Neural cell (in vitro differentiated cells): ENCODE results near the gene RIPOR2. TPM values are rescaled to one million over a fixed set of nuclear protein-coding genes. Genes with fewer than 3 reads are reported as not detected.

Experiments
- H2AFZ ChIP-seq: fragments of 200-600, 300-800 bp; sonication (generic), shearing (Covaris generic); 2 replicates; pipeline ENCODE4 v1.6.0; 2014; ENCODE audit warnings: low read depth, mild to moderate bottlenecking, antibody characterized with exemption, low read length, moderate library complexity
- H3F3A ChIP-seq: fragments of 200-600 bp; shearing (Covaris generic); 2 replicates; pipeline ENCODE4 v1.6.1; 2016; ENCODE audit warnings: mild to moderate bottlenecking, moderate library complexity, mixed read lengths, antibody characterized with exemption, low read length; ENCODE audit not compliant: insufficient read depth, poor library complexity, severe bottlenecking
- H3K27ac ChIP-seq: fragments of 200-600, 300-800 bp; sonication (generic), shearing (Covaris generic); 2 replicates; pipeline ENCODE4 v1.5.1; 2014; ENCODE audit warnings: mild to moderate bottlenecking, low read length, moderate library complexity
- H3K27me3 ChIP-seq: fragments of 300-800, 200-600 bp; sonication (generic), shearing (Covaris generic); 2 replicates; pipeline ENCODE4 v1.6.0; 2014; ENCODE audit warnings: mild to moderate bottlenecking, low read depth, low read length, moderate library complexity; ENCODE audit not compliant: insufficient read depth
- H3K36me3 ChIP-seq: fragments of 300-800, 200-600 bp; sonication (generic), shearing (Covaris generic); 2 replicates; pipeline ENCODE4 v1.5.1; 2014; ENCODE audit warnings: mild to moderate bottlenecking, antibody characterized with exemption, low read length, moderate library complexity; ENCODE audit not compliant: insufficient read depth
- H3K4me2 ChIP-seq: fragments of 300-800, 200-600 bp; sonication (generic), shearing (Covaris generic); 2 replicates; pipeline ENCODE4 v1.6.0; 2014; ENCODE audit warnings: mild to moderate bottlenecking, low read length
- H3K4me3 ChIP-seq: fragments of 300-800, 200-600 bp; sonication (generic), shearing (Covaris generic); 2 replicates; pipeline ENCODE4 v1.5.1; 2014; ENCODE audit warnings: mild to moderate bottlenecking, low read length, moderate library complexity
- H3K79me2 ChIP-seq: fragments of 200-600 bp; shearing (Covaris generic); replicated peaks from 2 replicates; pipeline ENCODE4 v1.6.0; 2014; ENCODE audit warnings: mild to moderate bottlenecking, low read length, moderate library complexity; ENCODE audit not compliant: insufficient read depth
- H3K9ac ChIP-seq: fragments of 300-800, 200-600 bp; sonication (generic), shearing (Covaris generic); 2 replicates; pipeline ENCODE4 v1.6.1; 2016; ENCODE audit warnings: mild to moderate bottlenecking, low read length, mixed read lengths
- H3K9me2 ChIP-seq: fragments of 200-600 bp; shearing (Covaris generic); 2 replicates; pipeline ENCODE4 v1.6.1; 2016; ENCODE audit warnings: mild to moderate bottlenecking, low read length, mixed read lengths; ENCODE audit not compliant: insufficient read depth
- H3K9me3 ChIP-seq: fragments of 200-600, 300-800 bp; sonication (generic), shearing (Covaris generic); 2 replicates; pipeline ENCODE4 v1.6.1; 2016; ENCODE audit warnings: mild to moderate bottlenecking, mixed run types, low read length, moderate library complexity, mixed read lengths
- H4K20me1 ChIP-seq: fragments of 200-600 bp; shearing (Covaris generic); 2 replicates; pipeline ENCODE4 v1.6.1; 2016; ENCODE audit warnings: mild to moderate bottlenecking, mixed run types; ENCODE audit not compliant: insufficient read depth
- EP300 ChIP-seq: fragments of 450-650 bp; conservative IDR thresholded peaks from 2 replicates; pipeline ENCODE4 v1.6.1; 2014; ENCODE audit warnings: antibody characterized with exemption, mild to moderate bottlenecking, moderate library complexity; ENCODE audit not compliant: poor library complexity, severe bottlenecking
- EZH2 ChIP-seq: fragments of 200-600, 300-800 bp; shearing (Covaris generic), sonication (generic); IDR thresholded peaks from 2 replicates; pipeline ENCODE4 v1.6.1; 2014; ENCODE audit warnings: antibody characterized with exemption, low read length, borderline replicate concordance, mild to moderate bottlenecking; ENCODE audit not compliant: insufficient read depth, poor library complexity, severe bottlenecking
- MXI1 ChIP-seq: fragments of 450-650 bp; conservative IDR thresholded peaks from 2 replicates; pipeline ENCODE4 v1.6.1; 2014; ENCODE audit warnings: antibody characterized with exemption, mild to moderate bottlenecking; ENCODE audit not compliant: poor library complexity, severe bottlenecking
- POLR2AphosphoS5 ChIP-seq: IDR thresholded peaks from 2 replicates; pipeline ENCODE4 v1.6.1; 2012
- RAD21 ChIP-seq: fragments of 450-650 bp; conservative IDR thresholded peaks from 2 replicates; pipeline ENCODE4 v1.6.1; 2014; ENCODE audit warnings: antibody characterized with exemption, mild to moderate bottlenecking, moderate library complexity
- SMC3 ChIP-seq: fragments of 450-650 bp; conservative IDR thresholded peaks from 2 replicates; pipeline ENCODE4 v1.6.1; 2014; ENCODE audit warnings: antibody characterized with exemption, mild to moderate bottlenecking, moderate library complexity; ENCODE audit not compliant: poor library complexity
- TAF1 ChIP-seq: IDR thresholded peaks from 2 replicates; pipeline ENCODE4 v1.6.1; 2012; ENCODE audit warnings: low read depth
- polyA plus RNA-seq: library from polyadenylated mRNA; depleted of rRNA; stranded (reverse); fragments of >200 nt; gene quantifications from 2 replicates; pipeline ENCODE4 v1.2.3, GENCODE V29; 2014
- TF ChIP-seq, protein P1 (sequence below): fragments of 450-650 bp; IDR thresholded peaks from 2 replicates; pipeline ENCODE4 v1.5.1; 2014; ENCODE audit warnings: antibody characterized with exemption, mild to moderate bottlenecking, moderate library complexity; ENCODE audit not compliant: poor library complexity, severe bottlenecking
- TF ChIP-seq, protein P2 (sequence below): IDR thresholded peaks from 2 replicates; pipeline ENCODE4 v1.6.1; 2012; ENCODE audit warnings: borderline replicate concordance

Gene RIPOR2
- polyA plus RNA-seq, 1 donor from 2014 or later, result 83.8 TPM

DNA sequence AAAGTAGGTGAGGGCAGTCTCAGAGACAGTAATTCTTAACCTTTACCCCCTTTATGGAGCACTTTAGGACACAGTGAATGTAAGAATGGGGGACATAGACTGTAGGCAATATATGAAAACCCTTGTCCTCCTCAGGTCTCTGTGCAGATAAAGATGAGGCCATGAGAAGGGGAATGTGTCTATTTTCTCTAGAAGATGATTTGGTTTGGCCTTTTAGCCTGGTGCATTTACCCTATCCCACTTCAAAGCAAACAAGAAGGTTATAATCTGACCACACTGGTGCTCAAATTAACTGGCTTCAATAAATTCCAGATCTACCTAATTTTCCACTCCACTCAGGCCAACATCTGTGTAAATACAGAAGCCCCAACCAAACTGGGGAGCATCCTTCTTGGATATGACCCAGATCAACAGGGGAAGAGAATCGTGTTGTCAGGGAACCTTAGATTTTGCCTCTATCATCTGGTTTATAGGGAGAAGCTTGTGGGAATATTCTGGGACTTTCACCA, 42.4 kb downstream of the RIPOR2 start (continued):
- TF ChIP-seq, protein P1, sequence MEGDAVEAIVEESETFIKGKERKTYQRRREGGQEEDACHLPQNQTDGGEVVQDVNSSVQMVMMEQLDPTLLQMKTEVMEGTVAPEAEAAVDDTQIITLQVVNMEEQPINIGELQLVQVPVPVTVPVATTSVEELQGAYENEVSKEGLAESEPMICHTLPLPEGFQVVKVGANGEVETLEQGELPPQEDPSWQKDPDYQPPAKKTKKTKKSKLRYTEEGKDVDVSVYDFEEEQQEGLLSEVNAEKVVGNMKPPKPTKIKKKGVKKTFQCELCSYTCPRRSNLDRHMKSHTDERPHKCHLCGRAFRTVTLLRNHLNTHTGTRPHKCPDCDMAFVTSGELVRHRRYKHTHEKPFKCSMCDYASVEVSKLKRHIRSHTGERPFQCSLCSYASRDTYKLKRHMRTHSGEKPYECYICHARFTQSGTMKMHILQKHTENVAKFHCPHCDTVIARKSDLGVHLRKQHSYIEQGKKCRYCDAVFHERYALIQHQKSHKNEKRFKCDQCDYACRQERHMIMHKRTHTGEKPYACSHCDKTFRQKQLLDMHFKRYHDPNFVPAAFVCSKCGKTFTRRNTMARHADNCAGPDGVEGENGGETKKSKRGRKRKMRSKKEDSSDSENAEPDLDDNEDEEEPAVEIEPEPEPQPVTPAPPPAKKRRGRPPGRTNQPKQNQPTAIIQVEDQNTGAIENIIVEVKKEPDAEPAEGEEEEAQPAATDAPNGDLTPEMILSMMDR, result no peak

DNA sequence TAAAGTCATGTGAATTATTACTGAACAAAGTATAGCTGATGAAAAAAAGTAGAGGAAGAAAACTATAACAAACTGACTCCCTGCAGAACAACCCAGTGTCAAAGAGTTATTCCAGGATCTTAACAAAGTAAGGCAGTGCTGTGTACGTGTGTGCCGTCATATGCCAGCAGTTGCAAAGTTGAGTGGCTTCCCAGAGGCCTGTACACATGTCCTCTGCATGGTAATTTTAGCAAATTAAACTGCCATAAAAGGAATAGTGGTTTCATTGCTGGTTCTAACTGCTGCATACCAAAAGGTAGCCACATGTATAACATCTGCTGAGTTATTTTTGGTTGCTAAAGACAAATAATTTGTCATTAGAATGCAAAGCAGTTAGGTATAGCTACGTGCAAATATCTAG, 44.8 kb downstream of the RIPOR2 start:
- peaks cover 65% of the 10 kb centered on the region for H3K79me2 ChIP-seq

DNA sequence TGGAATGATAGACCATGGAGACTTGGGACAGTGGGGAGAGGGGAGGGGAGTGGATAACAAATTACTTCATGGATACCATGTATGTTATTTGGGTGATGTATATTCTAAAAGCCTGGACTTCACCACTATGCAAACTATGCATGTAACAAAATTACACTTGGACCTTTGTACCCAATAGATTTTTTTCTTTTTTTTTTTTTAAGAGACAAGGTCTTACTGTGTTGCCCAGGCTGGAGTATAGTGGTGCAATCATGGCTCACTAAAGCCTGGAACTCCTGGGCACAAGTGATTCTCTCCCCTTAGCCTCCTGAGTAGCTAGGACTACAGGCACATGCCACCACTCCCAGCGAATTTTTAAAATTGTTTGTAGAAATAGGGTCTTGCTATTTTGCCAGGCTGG, 45.3 kb downstream of the RIPOR2 start:
- no peak overlapping the region for H3K4me2 ChIP-seq
- H3K79me2 ChIP-seq, result peaks cover 64% of the 10 kb centered on the region
- H2AFZ ChIP-seq, result no peak overlapping the region
- no peaks in the 10 kb centered on the region for H3K9me3 ChIP-seq
- no peak overlapping the region for H3K4me3 ChIP-seq
- no peaks in the 10 kb centered on the region for H3K27me3 ChIP-seq
- H3K27ac ChIP-seq, result no peak overlapping the region
- no peak overlapping the region for H3K9ac ChIP-seq
- no peaks in the 10 kb centered on the region for H3K9me2 ChIP-seq
- H3K36me3 ChIP-seq, result no peaks in the 10 kb centered on the region
- H3F3A ChIP-seq, result peaks cover 6% of the 10 kb centered on the region
- H4K20me1 ChIP-seq, result no peaks in the 10 kb centered on the region
- TF ChIP-seq RAD21, result no peak
- TF ChIP-seq, protein P1, result no peak
- TF ChIP-seq, protein P2, sequence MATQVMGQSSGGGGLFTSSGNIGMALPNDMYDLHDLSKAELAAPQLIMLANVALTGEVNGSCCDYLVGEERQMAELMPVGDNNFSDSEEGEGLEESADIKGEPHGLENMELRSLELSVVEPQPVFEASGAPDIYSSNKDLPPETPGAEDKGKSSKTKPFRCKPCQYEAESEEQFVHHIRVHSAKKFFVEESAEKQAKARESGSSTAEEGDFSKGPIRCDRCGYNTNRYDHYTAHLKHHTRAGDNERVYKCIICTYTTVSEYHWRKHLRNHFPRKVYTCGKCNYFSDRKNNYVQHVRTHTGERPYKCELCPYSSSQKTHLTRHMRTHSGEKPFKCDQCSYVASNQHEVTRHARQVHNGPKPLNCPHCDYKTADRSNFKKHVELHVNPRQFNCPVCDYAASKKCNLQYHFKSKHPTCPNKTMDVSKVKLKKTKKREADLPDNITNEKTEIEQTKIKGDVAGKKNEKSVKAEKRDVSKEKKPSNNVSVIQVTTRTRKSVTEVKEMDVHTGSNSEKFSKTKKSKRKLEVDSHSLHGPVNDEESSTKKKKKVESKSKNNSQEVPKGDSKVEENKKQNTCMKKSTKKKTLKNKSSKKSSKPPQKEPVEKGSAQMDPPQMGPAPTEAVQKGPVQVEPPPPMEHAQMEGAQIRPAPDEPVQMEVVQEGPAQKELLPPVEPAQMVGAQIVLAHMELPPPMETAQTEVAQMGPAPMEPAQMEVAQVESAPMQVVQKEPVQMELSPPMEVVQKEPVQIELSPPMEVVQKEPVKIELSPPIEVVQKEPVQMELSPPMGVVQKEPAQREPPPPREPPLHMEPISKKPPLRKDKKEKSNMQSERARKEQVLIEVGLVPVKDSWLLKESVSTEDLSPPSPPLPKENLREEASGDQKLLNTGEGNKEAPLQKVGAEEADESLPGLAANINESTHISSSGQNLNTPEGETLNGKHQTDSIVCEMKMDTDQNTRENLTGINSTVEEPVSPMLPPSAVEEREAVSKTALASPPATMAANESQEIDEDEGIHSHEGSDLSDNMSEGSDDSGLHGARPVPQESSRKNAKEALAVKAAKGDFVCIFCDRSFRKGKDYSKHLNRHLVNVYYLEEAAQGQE, result no peak
- TF ChIP-seq EP300, result no peak
- TF ChIP-seq POLR2AphosphoS5, result no peak
- no peak for TF ChIP-seq MXI1
- no peak for TF ChIP-seq TAF1
- no peak for TF ChIP-seq EZH2
- no peak for TF ChIP-seq SMC3

More for the DNA sequence above, 44.8 kb downstream of the RIPOR2 start:
- Histone ChIP-seq H3K4me3 (no peak overlapping the region), H3K4me2 (no peak overlapping the region), H3K36me3 (no peaks in the 10 kb centered on the region), H4K20me1 (no peaks in the 10 kb centered on the region), H3K27me3 (no peaks in the 10 kb centered on the region), H3K9me2 (no peaks in the 10 kb centered on the region), H3F3A (peaks cover 6% of the 10 kb centered on the region), H2AFZ (no peak overlapping the region), H3K9ac (no peak overlapping the region), H3K27ac (no peak overlapping the region), H3K9me3 (no peaks in the 10 kb centered on the region)
- TF ChIP-seq MXI1 (no peak), EP300 (no peak), EZH2 (no peak)
- TF ChIP-seq, protein P1, result no peak
